GM12878 (cell line): Measurements from ENCODE around the gene DPPA5. TPM values are rescaled to one million over a fixed set of nuclear protein-coding genes. Genes with fewer than 3 reads are reported as not detected.

Experiments
- ATAC-seq: fragments of 200-7000 bp; cut with Tn5 transposase; 3 replicates; pipeline ENCODE4 v1.9.1; 2020; ENCODE audit warnings: mild to moderate bottlenecking, moderate library complexity
- BruUV-seq: library from RNA; stranded (reverse); fragments of 400-500 nt; replicated peaks from 2 replicates; lab custom pipeline; 2021; lab: Mats Ljungman, UMichigan
- CTCF ChIA-PET: fragments of 300-600 bp; sonication (Branson Sonifier 250); formaldehyde crosslinking; extraction: SDS; loops from one replicate; lab custom pipeline; 2021; ENCODE audit warnings: inconsistent platforms; lab: Yijun Ruan, JAX
- POLR2A ChIA-PET: fragments of 350-600 bp; formaldehyde crosslinking; extraction: SDS; loops from one replicate; lab custom pipeline; 2021; ENCODE audit warnings: inconsistent platforms; lab: Charles Lee
- RAD21 ChIA-PET: fragments of 300-600 bp; sonication (Branson Sonifier 250); formaldehyde crosslinking; loops from one replicate; lab custom pipeline; 2023; ENCODE audit warnings: antibody characterized with exemption; ENCODE audit not compliant: unreplicated experiment; lab: Charles Lee
- SMC1A ChIA-PET: fragments of 300-600 bp; sonication (Branson Sonifier 250); formaldehyde crosslinking; loops from one replicate; lab custom pipeline; 2023; ENCODE audit not compliant: unreplicated experiment, uncharacterized antibody; lab: Charles Lee
- DNase-seq: peaks from one replicate; pipeline ENCODE4 v3.0.0-alpha.2; 2011; ENCODE audit warnings: low read depth, low spot score
- FAIRE-seq: peaks from 3 replicates; lab custom pipeline; 2011; peaks lifted over from hg19 to GRCh38; lab: Jason Lieb, UNC
- H2AFZ ChIP-seq: 2 replicates; pipeline ENCODE4 v1.6.0; 2011; ENCODE audit warnings: low read depth, low read length, control low read depth; ENCODE audit not compliant: control insufficient read depth
- H3K27ac ChIP-seq: 2 replicates; pipeline ENCODE4 v1.5.1; 2011; ENCODE audit warnings: control low read depth; ENCODE audit not compliant: control insufficient read depth, insufficient read depth
- H3K27me3 ChIP-seq, 2 experiments: replicated peaks in 1 of 2; 2 replicates each; pipeline versions ENCODE4 v1.6.0 to v1.6.1; 2011; ENCODE audit warnings: low read length in 1 of 2; ENCODE audit not compliant: control insufficient read depth in 2 of 2, insufficient read depth in 2 of 2
- H3K36me3 ChIP-seq, 2 experiments: 2 replicates each; pipeline ENCODE4 v1.5.1; 2011; ENCODE audit warnings: low read length in 1 of 2; ENCODE audit not compliant: control insufficient read depth in 2 of 2, insufficient read depth in 2 of 2
- H3K4me1 ChIP-seq: 2 replicates; pipeline ENCODE4 v1.6.1; 2011; ENCODE audit warnings: mild to moderate bottlenecking, low read length, moderate library complexity, mixed read lengths; ENCODE audit not compliant: control insufficient read depth, insufficient read depth
- H3K4me2 ChIP-seq: 2 replicates; pipeline ENCODE4 v1.6.0; 2011; ENCODE audit warnings: control low read depth; ENCODE audit not compliant: control insufficient read depth, insufficient read depth
- H3K4me3 ChIP-seq: fragments of 200-600 bp; sonication (generic); 2 replicates; pipeline ENCODE4 v1.5.1; 2016
- H3K79me2 ChIP-seq: 2 replicates; pipeline ENCODE4 v1.6.0; 2011; ENCODE audit warnings: low read length; ENCODE audit not compliant: control insufficient read depth, insufficient read depth
- H3K9ac ChIP-seq: 2 replicates; pipeline ENCODE4 v1.8.0; 2011; ENCODE audit warnings: low read length, control low read depth, mixed read lengths; ENCODE audit not compliant: control insufficient read depth, insufficient read depth
- H3K9me3 ChIP-seq: replicated peaks from 3 replicates; pipeline ENCODE4 v1.5.1; 2011; ENCODE audit warnings: mild to moderate bottlenecking, low read length; ENCODE audit not compliant: control insufficient read depth, insufficient read depth
- H4K20me1 ChIP-seq: 2 replicates; pipeline ENCODE4 v1.6.0; 2011; ENCODE audit not compliant: control insufficient read depth, insufficient read depth
- ASH2L ChIP-seq: fragments of 300-600, 200-600 bp; sonication (generic); IDR thresholded peaks from 2 replicates; pipeline ENCODE4 v1.6.1; 2017; ENCODE audit warnings: low read depth, mild to moderate bottlenecking, borderline replicate concordance
- MAX ChIP-seq: IDR thresholded peaks from 2 replicates; pipeline ENCODE4 v1.6.1; 2012; ENCODE audit warnings: low read depth, low read length, improper control_type of control experiment
- NFYB ChIP-seq: IDR thresholded peaks from 2 replicates; pipeline ENCODE4 v1.6.1; 2011; ENCODE audit warnings: low read depth, mild to moderate bottlenecking, low read length, improper control_type of control experiment, moderate library complexity; ENCODE audit not compliant: insufficient read depth
- PKNOX1 ChIP-seq: fragments of 450-650 bp; IDR thresholded peaks from 2 replicates; pipeline ENCODE4 v1.6.1; 2016; ENCODE audit warnings: mild to moderate bottlenecking
- RAD21 ChIP-seq: IDR thresholded peaks from 2 replicates; pipeline ENCODE4 v1.6.1; 2011; ENCODE audit warnings: mild to moderate bottlenecking, low read depth, low read length, moderate library complexity; ENCODE audit not compliant: insufficient read depth
- RB1 ChIP-seq: fragments of 450-650 bp; formaldehyde crosslinking; IDR thresholded peaks from 2 replicates; pipeline ENCODE4 v1.6.1; 2017; ENCODE audit warnings: mild to moderate bottlenecking, borderline replicate concordance
- RBBP5 ChIP-seq: fragments of 200-600 bp; sonication (generic); conservative IDR thresholded peaks from 2 replicates; pipeline ENCODE4 v1.6.1; 2016
- ZZZ3 ChIP-seq: IDR thresholded peaks from 2 replicates; pipeline ENCODE4 v1.6.1; 2011; ENCODE audit warnings: low read depth; ENCODE audit not compliant: control insufficient read depth, insufficient read length
- WGBS: methylation state at CpG from one replicate; pipeline ENCODE4 v1.1.6; 2016; ENCODE audit warnings: low lambda C conversion rate; ENCODE audit not compliant: insufficient replicate concordance, insufficient coverage; ENCODE audit errors: missing lambda C conversion rate; 5-methylcytosine and 5-hydroxymethylcytosine counted together
- in situ Hi-C: fragments of 300-500 bp; cut with MboI; formaldehyde crosslinking; loops from 9 replicates; pipeline ENCODE4 v1.14.3; 2018; ENCODE audit warnings: mixed read lengths
- intact Hi-C: fragments of 100-400 bp; cut with micrococcal nuclease; formaldehyde crosslinking; loops from one replicate; pipeline ENCODE4 v1.14.2; 2022; ENCODE audit not compliant: unreplicated experiment
- polyA plus RNA-seq, 11 experiments: library from polyadenylated mRNA; depleted of rRNA in 4 of 11; unstranded in 6 of 11; stranded (reverse) in 5 of 11; fragments of >200 nt; fragmentation: Nextera tagmentation in 4 of 11; fragmentation: Illumina TruSeq in 1 of 11; extraction: Ambion mirVana in 4 of 11; extraction: Trizol in 1 of 11; gene quantifications; 1 replicate in 1 of 11; 2 replicates in 10 of 11; pipeline versions ENCODE4 v1.2.1 to v1.2.3, GENCODE V29; 2011 to 2016; ENCODE audit warnings: inconsistent platforms in 2 of 11, missing spikeins in 2 of 11, low read depth in 1 of 11
- total RNA-seq, 4 experiments: library from RNA; depleted of rRNA in 3 of 4; stranded (reverse); fragments of >200 nt in 3 of 4; fragmentation: Illumina TruSeq in 1 of 4; extraction: Trizol in 1 of 4; gene quantifications; 2 replicates each; pipeline versions ENCODE4 v1.2.1 to v1.2.3, GENCODE V29; 2013 to 2021

Gene DPPA5
- total and polyA plus RNA-seq, 10 of the 15 experiments (the other 5 are each of a cell fraction or from before 2014, with no cell fraction given): not detected

- ChIA-PET CTCF (interaction anchor here (0.7 kb wide), 1 partner anchor 33 kb away, joined by 3 read pairs; no protein-coding TSS in a partner anchor), RAD21 (no interaction called here), POLR2A (no interaction called here), SMC1A (no interaction called here)
- Histone ChIP-seq H4K20me1 (no peaks in the 10 kb centered on the region), H3K9ac (no peak overlapping the region), H3K79me2 (no peaks in the 10 kb centered on the region), H2AFZ (no peak overlapping the region), H3K4me2 (no peak overlapping the region), H3K27me3 (0 out of 4 replicates have a peak, but pooled peaks cover 0 to 3% of the 10 kb centered on the region in 2 experiments), H3K27ac (no peak overlapping the region), H3K4me1 (no peaks in the 10 kb centered on the region), H3K4me3 (no peak overlapping the region), H3K9me3 (no peaks in the 10 kb centered on the region), H3K36me3 (no peaks in the 10 kb centered on the region)
- ATAC-seq (no peak), FAIRE-seq (no peak), DNase-seq (no peak)
- 78% methylated on average over 14 of the region's 14 CpGs for WGBS
- BruUV-seq: no TSS peak
- TF ChIP-seq NFYB (no peak), MAX (no peak), RBBP5 (no peak), ASH2L (no peak)
- in situ Hi-C loops: no loop called here
- intact Hi-C loops: no loop called here
Observed at GRCh38 chr6:73364121-73364520, 10.0 kb upstream of the DPPA5 start.

- Histone ChIP-seq H3K9me3 (no peaks in the 10 kb centered on the region), H4K20me1 (no peaks in the 10 kb centered on the region), H3K4me2 (no peak overlapping the region), H3K36me3 (no peaks in the 10 kb centered on the region), H3K4me3 (no peak overlapping the region), H3K79me2 (no peaks in the 10 kb centered on the region), H3K9ac (no peak overlapping the region), H3K27me3 (0 out of 4 replicates have a peak, but pooled peaks cover 0 to 3% of the 10 kb centered on the region in 2 experiments), H3K27ac (no peak overlapping the region), H2AFZ (no peak overlapping the region), H3K4me1 (no peaks in the 10 kb centered on the region)
- DNase-seq (no peak), ATAC-seq (no peak), FAIRE-seq (no peak)
- ChIA-PET CTCF (no interaction called here), POLR2A (no interaction called here), SMC1A (no interaction called here), RAD21 (no interaction called here)
- in situ Hi-C loops (no loop called here), intact Hi-C loops (no loop called here)
- 64% methylated on average over 23 of the region's 23 CpGs for WGBS
- no peak for TF ChIP-seq ZZZ3
- no peak for TF ChIP-seq RB1
- no peak for TF ChIP-seq RAD21
- TF ChIP-seq PKNOX1: no peak
- no TSS peak for BruUV-seq
Observed at GRCh38 chr6:73363537-73363875, 9.4 kb upstream of the DPPA5 start.
